K562 (cell line): ENCODE measurements around the gene CSF1. TPM values are rescaled to one million over a fixed set of nuclear protein-coding genes. Genes with fewer than 3 reads are reported as not detected.

Experiments
- CTCF ChIP-seq, 3 experiments: IDR thresholded peaks in 2 of 3; conservative IDR thresholded peaks in 1 of 3; 2 replicates each; pipeline ENCODE4 v1.5.1; 2011 to 2012; ENCODE audit warnings: low read length in 3 of 3, mild to moderate bottlenecking in 3 of 3, control low read depth in 2 of 3, improper control_type of control experiment in 1 of 3, inconsistent platforms in 1 of 3, low read depth in 1 of 3, mixed read lengths in 1 of 3, moderate library complexity in 1 of 3; ENCODE audit not compliant: insufficient read depth in 2 of 3
- E2F6 ChIP-seq, 2 experiments: IDR thresholded peaks; 2 replicates each; pipeline ENCODE4 v1.6.1; 2011; ENCODE audit warnings: borderline replicate concordance in 1 of 2, control low read depth in 1 of 2, low read depth in 1 of 2, low read length in 1 of 2, mild to moderate bottlenecking in 1 of 2, mixed read lengths in 1 of 2, moderate library complexity in 1 of 2; ENCODE audit not compliant: insufficient read depth in 1 of 2, insufficient read length in 1 of 2, poor library complexity in 1 of 2, severe bottlenecking in 1 of 2; ENCODE audit errors: extremely low read depth in 1 of 2
- ETV6 ChIP-seq, 3 experiments: fragments of 150-350 bp in 1 of 3; sonication (generic) in 1 of 3; formaldehyde crosslinking in 1 of 3; IDR thresholded peaks; 2 replicates each; pipeline versions ENCODE4 v1.6.1 to v1.8.0; 2014 to 2022; ENCODE audit warnings: borderline replicate concordance in 2 of 3, low read depth in 2 of 3, antibody characterized with exemption in 1 of 3, low read length in 1 of 3, mild to moderate bottlenecking in 1 of 3, missing genetic modification reagents in 1 of 3
- IFI16 ChIP-seq: fragments of 250-450 bp; sonication (Bioruptor Pico); IDR thresholded peaks from 2 replicates; pipeline ENCODE4 v2.1.2; 2022; ENCODE audit warnings: mild to moderate bottlenecking, inconsistent platforms
- PHF8 ChIP-seq: fragments of 200-600 bp; sonication (generic); IDR thresholded peaks from 2 replicates; pipeline ENCODE4 v1.6.1; 2012; ENCODE audit warnings: mixed run types, mild to moderate bottlenecking, inconsistent platforms, low read length, moderate library complexity, borderline replicate concordance
- POLR2G ChIP-seq: fragments of 200-400 bp; formaldehyde crosslinking; IDR thresholded peaks from 2 replicates; pipeline ENCODE4 v1.6.1; 2017; ENCODE audit warnings: low read depth, mild to moderate bottlenecking, antibody characterized with exemption, low read length, moderate library complexity
- RERE ChIP-seq: sonication (generic); formaldehyde crosslinking; IDR thresholded peaks from 2 replicates; pipeline ENCODE4 v1.8.0; 2023; ENCODE audit warnings: missing genetic modification reagents, mild to moderate bottlenecking, borderline replicate concordance
- SRSF1 ChIP-seq: fragments of 200-400 bp; formaldehyde crosslinking; IDR thresholded peaks from 2 replicates; pipeline ENCODE4 v1.6.1; 2017; ENCODE audit warnings: mild to moderate bottlenecking, low read depth, low read length, moderate library complexity
- SRSF3 ChIP-seq: fragments of 200-400 bp; formaldehyde crosslinking; IDR thresholded peaks from 2 replicates; pipeline ENCODE4 v1.6.1; 2016; ENCODE audit warnings: mild to moderate bottlenecking, low read length, moderate library complexity; ENCODE audit not compliant: insufficient read depth
- ZBTB11 ChIP-seq, 3 experiments: fragments of 200-800 bp in 1 of 3; fragments of 250-450 bp in 1 of 3; fragments of 450-650 bp in 1 of 3; sonication (Bioruptor Pico) in 1 of 3; sonication (Bioruptor generic) in 1 of 3; formaldehyde crosslinking in 1 of 3; IDR thresholded peaks; 2 replicates each; pipeline versions ENCODE4 v1.6.1 to v1.8.0; 2016 to 2022; ENCODE audit warnings: mild to moderate bottlenecking in 2 of 3, missing genetic modification characterization in 2 of 3, missing compliant biosample characterization in 1 of 3, moderate library complexity in 1 of 3
- polyA plus RNA-seq, 8 experiments: library from polyadenylated mRNA; depleted of rRNA in 4 of 8; stranded (reverse) in 5 of 8; unstranded in 3 of 8; fragments of >200 nt; fragmentation: Nextera tagmentation in 2 of 8; fragmentation: Illumina TruSeq in 1 of 8; extraction: Ambion mirVana in 2 of 8; extraction: Trizol in 1 of 8; gene quantifications; 2 replicates each; pipeline versions ENCODE4 v1.2.1 to v1.2.3, GENCODE V29; 2011 to 2014; ENCODE audit warnings: inconsistent platforms in 1 of 8, missing spikeins in 1 of 8
- total RNA-seq, 7 experiments: library from RNA; depleted of rRNA in 6 of 7; stranded (reverse); fragments of >200 nt in 6 of 7; fragmentation: Illumina TruSeq in 2 of 7; extraction: Trizol in 2 of 7; gene quantifications; 2 replicates each; pipeline versions ENCODE4 v1.2.1 to v1.2.3, GENCODE V29; 2011 to 2021; ENCODE audit warnings: low replicate concordance in 1 of 7

Gene CSF1
- total and polyA plus RNA-seq, 9 of the 15 experiments (the other 6 are each of a cell fraction or from before 2014, with no cell fraction given): 0.18 to 11.8 (median 2.8) TPM

GRCh38 chr1:109910963-109911798, 532 bp downstream of the CSF1 start (continued):
- TF ChIP-seq POLR2G (peak; percentile 16; the same call in 1 of the 2 replicates), ZBTB11 (CRISPR knock-in tag; IDR thresholded peaks at IDR 0.05) (peak in 1 of 3 experiments; percentile 47; a peak in 1 of 6 replicates), PHF8 (peak; percentile 3; the same call in 1 of the 2 replicates), CTCF (IDR thresholded peaks at IDR 0.05 in 2 of 3, conservative IDR thresholded peaks at IDR 0.05 in 1 of 3; ENCODE audit: insufficient read depth in 2 of 3, low read depth in 1 of 3, low read length in 3 of 3) (no peak), SRSF1 (no peak), ETV6 (IDR thresholded peaks at IDR 0.05; ENCODE audit: borderline replicate concordance in 1 of 2, low read depth in 2 of 2, low read length in 1 of 2) (no peak), ETV6 (CRISPR knock-in tag; IDR thresholded peaks at IDR 0.05; ENCODE audit: borderline replicate concordance) (no peak), SRSF3 (no peak), E2F6 (IDR thresholded peaks at IDR 0.05; ENCODE audit: borderline replicate concordance in 1 of 2, extremely low read depth in 1 of 2, insufficient read depth in 1 of 2, insufficient read length in 1 of 2, low read depth in 1 of 2, low read length in 1 of 2, poor library complexity in 1 of 2, severe bottlenecking in 1 of 2) (peak in 1 of 2 experiments; percentile 57), RERE (0 out of 2 replicates have a peak, but pooled peaks have one; percentile 33), IFI16 (no peak)
